GM19043 (cell line): ENCODE measurements around the gene C2orf42.
"Not testable (repeated sequence)": the region's sequence is repeated elsewhere in the genome, so short reads cannot be mapped to it uniquely, and the experiment has no call there.

ENCODE experiments used
- ATAC-seq: cut with Tn5 transposase; IDR thresholded peaks from one replicate; pipeline ENCODE4 v1.9.1; 2021; ENCODE audit warnings: low read depth; ENCODE audit not compliant: unreplicated experiment

Gene C2orf42

DNA sequence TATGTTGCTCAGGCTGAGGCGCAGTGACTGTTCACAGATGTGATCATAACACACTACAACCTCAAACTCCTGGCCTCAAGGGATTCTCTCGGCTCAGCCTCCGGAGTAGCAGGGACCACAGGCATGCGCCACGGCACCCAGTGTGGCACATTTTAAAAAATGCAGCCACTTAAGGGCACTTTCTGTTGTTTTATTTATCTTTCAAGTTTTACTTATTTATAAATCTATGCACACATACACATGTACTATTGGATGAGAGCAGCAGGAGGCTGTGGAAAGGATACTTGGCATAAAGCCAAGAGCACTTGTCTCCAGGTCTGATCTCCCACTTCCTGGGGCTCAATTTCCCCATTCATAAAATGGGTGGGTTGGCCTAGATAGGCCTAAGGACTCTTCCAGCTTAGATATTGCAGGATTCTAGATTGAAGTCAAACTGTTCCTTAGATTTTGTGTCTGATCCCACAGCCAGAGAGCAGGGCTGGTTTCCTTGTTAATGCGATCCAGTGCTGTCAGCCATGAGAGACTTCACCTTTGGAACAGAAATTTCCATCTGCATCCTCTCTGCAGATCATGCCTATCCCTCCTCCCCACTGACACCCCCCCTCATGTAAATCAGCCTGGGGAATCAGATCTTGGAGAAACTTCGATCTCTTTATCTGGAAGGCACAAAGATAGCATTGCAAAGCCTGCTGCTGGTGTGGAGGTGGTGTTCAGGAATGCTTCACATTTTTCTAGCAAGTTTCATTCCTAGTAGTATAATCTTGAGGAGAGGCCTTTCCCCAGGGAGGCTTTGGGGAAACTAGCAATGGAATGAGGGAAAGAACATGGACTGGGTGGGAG lies 78.8 kb downstream of the C2orf42 start:
- no peak for ATAC-seq

DNA sequence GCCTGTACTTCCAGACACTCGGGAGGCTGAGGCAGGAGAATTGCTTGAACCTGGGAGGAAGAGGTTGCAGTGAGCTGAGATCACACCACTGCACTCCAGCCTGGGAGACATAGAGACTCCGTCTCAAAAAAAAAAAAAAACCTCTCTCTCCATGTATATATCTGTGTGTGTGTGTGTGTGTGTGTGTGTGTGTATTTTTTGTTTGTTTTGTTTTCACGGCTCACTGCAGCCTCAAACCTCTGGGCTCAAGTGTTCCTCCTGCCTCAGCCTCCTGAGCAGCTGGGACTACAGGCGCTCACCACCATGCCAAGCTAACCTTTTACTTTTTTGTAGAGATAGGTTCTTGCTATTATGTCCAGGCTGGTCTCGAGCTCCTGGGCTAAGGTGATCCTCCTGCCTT lies 80.4 kb downstream of the C2orf42 start:
- not testable (repeated sequence) for ATAC-seq

- not testable (repeated sequence) for ATAC-seq
Observed at GRCh38 chr2:70106138-70106537, 84.7 kb downstream of the C2orf42 start.

DNA sequence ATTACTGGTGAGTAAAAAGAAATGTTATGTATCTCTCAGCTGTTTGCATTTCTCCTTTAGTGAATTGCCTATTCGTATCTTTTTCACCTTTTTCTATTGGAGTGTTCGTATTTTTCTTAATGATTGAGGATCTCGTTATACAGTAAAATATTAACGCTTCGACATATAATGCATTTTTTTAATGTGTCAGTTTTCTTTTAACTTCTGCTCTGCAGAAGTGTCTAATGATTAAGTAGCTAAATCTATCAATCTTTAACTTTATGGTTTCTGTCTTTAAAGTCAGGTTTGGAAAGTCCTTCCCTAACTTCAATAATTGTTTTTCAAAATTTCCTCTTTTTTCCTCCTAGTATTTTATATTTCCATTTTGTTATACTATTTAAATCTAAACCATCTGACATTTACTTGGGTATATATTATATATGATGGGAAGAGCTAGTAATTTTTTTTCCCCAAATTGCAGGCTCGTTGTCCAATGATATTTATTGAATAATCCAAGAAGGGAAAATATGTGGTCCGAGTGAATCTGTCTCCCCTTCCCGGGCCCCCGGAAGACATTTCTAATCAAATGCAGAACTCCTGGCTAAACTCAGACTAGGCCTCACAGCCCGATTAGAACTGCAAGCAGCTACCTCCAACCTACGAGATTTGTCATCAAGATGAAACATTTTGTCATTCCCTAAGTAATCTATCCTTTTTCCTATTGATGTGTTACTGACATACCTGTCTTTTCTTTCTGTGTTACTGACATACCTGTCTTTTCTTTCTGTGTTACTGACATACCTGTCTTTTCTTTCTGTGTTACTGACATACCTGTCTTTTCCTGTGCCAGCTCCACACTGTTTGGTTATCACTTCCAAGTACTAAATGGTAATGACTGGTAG lies 86.3 kb downstream of the C2orf42 start:
- ATAC-seq = no peak

DNA sequence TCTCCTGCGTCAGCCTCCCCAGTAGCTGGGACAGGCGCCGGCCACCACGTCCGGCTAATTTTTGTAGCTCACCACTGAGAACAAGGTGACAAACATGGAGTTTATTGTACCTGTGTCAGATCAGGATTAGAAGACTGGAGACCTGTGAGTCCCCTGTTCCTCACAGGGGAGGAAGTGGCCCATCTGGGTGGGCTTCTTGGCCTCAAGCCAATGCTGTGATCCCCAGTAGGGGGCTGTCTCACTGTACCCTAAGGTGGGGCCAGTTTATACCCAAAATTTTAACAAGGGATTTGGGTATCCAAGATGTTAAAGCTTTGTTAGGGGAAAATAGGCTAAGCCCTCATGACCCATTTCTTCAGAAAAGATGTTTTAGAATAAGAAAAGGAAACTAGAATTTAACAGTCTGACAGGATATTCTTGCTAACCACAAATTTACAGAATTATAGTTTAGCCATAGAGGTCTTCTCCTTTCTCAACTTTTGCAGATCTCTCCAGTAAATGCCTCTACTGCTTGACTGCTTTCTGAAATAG lies 87.2 kb downstream of the C2orf42 start:
- no peak for ATAC-seq

DNA sequence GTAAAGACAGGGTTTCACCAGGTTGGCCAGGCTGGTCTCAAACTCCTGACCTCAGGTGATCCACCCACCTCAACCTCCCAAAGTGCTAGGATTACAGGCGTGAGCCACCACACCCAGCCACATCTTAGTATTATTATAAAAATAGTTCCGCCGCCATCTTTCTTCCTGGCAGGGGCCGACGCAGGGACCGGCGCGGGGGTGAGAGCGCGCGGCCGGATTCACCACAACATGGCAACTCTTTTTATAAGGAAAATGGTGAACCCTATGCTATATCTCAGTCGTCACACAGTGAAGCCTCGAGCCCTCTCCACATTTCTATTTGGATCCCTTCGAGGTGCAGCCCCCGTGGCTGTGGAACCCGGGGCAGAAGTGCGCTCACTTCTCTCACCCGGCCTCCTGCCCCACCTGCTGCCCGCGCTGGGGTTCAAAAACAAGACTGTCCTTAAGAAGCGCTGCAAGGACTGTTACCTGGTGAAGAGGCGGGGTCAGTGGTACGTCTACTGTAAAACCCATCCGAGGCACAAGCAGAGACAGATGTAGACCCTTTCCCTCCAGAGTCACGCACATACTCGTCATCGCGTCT lies 88.4 kb downstream of the C2orf42 start:
- ATAC-seq = not testable (repeated sequence)

- ATAC-seq = not testable (repeated sequence)
Observed at GRCh38 chr2:70101686-70102085, 89.1 kb downstream of the C2orf42 start.

GRCh38 chr2:70101174-70101573 lies 89.6 kb downstream of the C2orf42 start:
- no peak for ATAC-seq
